ENCODE measurements around the gene SLC44A1.

DNA sequence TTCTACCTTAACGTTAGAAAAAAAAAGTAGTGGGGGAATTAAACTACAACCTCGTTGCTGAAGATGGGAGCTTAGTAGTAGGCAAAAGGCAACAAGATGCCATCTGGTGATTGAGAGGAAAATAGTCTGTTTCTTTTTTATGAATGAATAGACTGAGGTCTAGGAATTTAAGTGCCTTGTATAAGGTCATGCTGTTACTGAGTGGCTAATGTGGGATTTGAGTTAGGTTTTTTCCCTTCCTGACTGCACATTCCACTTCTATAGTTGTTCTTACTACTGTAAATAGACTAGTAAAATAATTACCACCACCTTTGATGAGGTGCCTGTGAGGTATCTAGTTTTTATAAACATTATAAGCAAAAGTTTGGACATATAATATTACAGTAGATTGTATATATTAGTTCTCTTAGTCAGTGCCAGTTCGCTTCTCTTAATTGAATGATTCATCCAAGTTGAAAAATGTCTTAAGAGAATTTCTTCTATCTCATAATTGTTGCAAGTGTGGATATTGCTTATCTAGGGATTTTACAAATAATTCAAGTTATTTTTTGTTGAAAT lies 222.5 kb downstream of the SLC44A1 start:
- TF ChIP-seq CTCF (IDR thresholded peaks at IDR 0.05): no peak
- TF ChIP-seq JUND (IDR thresholded peaks at IDR 0.05): no peak
- no peak for TF ChIP-seq NRF1 (IDR thresholded peaks at IDR 0.05; ENCODE audit: low read depth, low read length)
- TF ChIP-seq POLR2AphosphoS5 (IDR thresholded peaks at IDR 0.05; ENCODE audit: low read depth, low read length): no peak
- TF ChIP-seq, protein P1, sequence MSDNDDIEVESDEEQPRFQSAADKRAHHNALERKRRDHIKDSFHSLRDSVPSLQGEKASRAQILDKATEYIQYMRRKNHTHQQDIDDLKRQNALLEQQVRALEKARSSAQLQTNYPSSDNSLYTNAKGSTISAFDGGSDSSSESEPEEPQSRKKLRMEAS (IDR thresholded peaks at IDR 0.05; ENCODE audit: low read depth): no peak
- no peak for TF ChIP-seq EZH2phosphoT487 (IDR thresholded peaks at IDR 0.05; ENCODE audit: borderline replicate concordance, low read depth)
- no peak for TF ChIP-seq FOXJ3 (CRISPR knock-in tag; IDR thresholded peaks at IDR 0.05)
- no peak for TF ChIP-seq FOSL2 (IDR thresholded peaks at IDR 0.05; ENCODE audit: borderline replicate concordance, low read depth)
- TF ChIP-seq, protein P2, sequence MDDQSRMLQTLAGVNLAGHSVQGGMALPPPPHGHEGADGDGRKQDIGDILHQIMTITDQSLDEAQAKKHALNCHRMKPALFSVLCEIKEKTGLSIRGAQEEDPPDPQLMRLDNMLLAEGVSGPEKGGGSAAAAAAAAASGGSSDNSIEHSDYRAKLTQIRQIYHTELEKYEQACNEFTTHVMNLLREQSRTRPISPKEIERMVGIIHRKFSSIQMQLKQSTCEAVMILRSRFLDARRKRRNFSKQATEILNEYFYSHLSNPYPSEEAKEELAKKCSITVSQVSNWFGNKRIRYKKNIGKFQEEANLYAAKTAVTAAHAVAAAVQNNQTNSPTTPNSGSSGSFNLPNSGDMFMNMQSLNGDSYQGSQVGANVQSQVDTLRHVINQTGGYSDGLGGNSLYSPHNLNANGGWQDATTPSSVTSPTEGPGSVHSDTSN (IDR thresholded peaks at IDR 0.05): no peak
- TF ChIP-seq EP300 (IDR thresholded peaks at IDR 0.05; ENCODE audit: borderline replicate concordance in 1 of 2, low read depth in 1 of 2, low read length in 1 of 2): no peak
- TF ChIP-seq GABPA (IDR thresholded peaks at IDR 0.05; ENCODE audit: low read depth): no peak
- no peak for TF ChIP-seq TAF1 (IDR thresholded peaks at IDR 0.05; ENCODE audit: borderline replicate concordance, low read depth, low read length)
